HCT116 (cell line): ENCODE measurements around the gene KCNH2. TPM values are rescaled to one million over a fixed set of nuclear protein-coding genes. Genes with fewer than 3 reads are reported as not detected.

Experiments used
- ATAC-seq: fragments of 200-7000 bp; cut with Tn5 transposase; 2 replicates; pipeline ENCODE4 v1.9.1; 2020; ENCODE audit warnings: mild to moderate bottlenecking, moderate library complexity
- BruUV-seq: library from RNA; stranded (reverse); fragments of 400-500 nt; replicated peaks from 2 replicates; lab custom pipeline; 2021; lab: Mats Ljungman, UMichigan
- CTCF ChIA-PET: fragments of 300-600 bp; sonication (Branson Sonifier 250); formaldehyde crosslinking; loops from one replicate; lab custom pipeline; 2021; ENCODE audit warnings: antibody characterized with exemption; lab: Charles Lee
- POLR2A ChIA-PET: fragments of 300-600, 350-600 bp; sonication (Branson Sonifier 250); formaldehyde crosslinking; loops from one replicate; lab custom pipeline; 2021; ENCODE audit warnings: antibody characterized with exemption; lab: Charles Lee
- RAD21 ChIA-PET, 2 experiments: fragments of 300-600 bp; sonication (Branson Sonifier 250); formaldehyde crosslinking; loops; one replicate each; lab custom pipeline; 2023; ENCODE audit warnings: low total read pairs in 2 of 2; ENCODE audit not compliant: uncharacterized antibody in 2 of 2, unreplicated experiment in 2 of 2, low non-redundant PET in 1 of 2; lab: Charles Lee
- DNase-seq: peaks from one replicate; pipeline ENCODE4 v3.0.0-alpha.2; 2010; ENCODE audit warnings: low read depth, low spot score
- H2AFZ ChIP-seq: fragments of 200-600 bp; shearing (Covaris generic), sonication (generic); 2 replicates; pipeline ENCODE4 v1.6.1; 2017; ENCODE audit warnings: low read depth, mixed run types, mixed read lengths, antibody characterized with exemption, low read length; ENCODE audit not compliant: poor library complexity, severe bottlenecking
- H3K27ac ChIP-seq: 2 replicates; pipeline ENCODE4 v1.5.1; 2012; ENCODE audit warnings: low read depth, low read length
- H3K27me3 ChIP-seq: fragments of 200-600 bp; sonication (generic); 2 replicates; pipeline ENCODE4 v1.6.1; 2016; ENCODE audit warnings: mixed run types, low read length, mixed read lengths; ENCODE audit not compliant: insufficient read depth
- H3K36me3 ChIP-seq, 2 experiments: fragments of 200-500 bp in 1 of 2; fragments of 200-600 bp in 1 of 2; sonication (Bioruptor generic) in 1 of 2; sonication (generic) in 1 of 2; 2 replicates each; pipeline versions ENCODE4 v1.5.1 to v1.6.1; 2014 to 2016; ENCODE audit warnings: low read length in 2 of 2, inconsistent platforms in 1 of 2, mixed read lengths in 1 of 2, mixed run types in 1 of 2; ENCODE audit not compliant: insufficient read depth in 2 of 2, control insufficient read depth in 1 of 2
- H3K4me1 ChIP-seq, 2 experiments: fragments of 200-600 bp in 1 of 2; sonication (generic) in 1 of 2; 2 replicates each; pipeline versions ENCODE4 v1.5.1 to v1.6.1; 2012 to 2017; ENCODE audit warnings: low read length in 2 of 2, inconsistent platforms in 1 of 2, mild to moderate bottlenecking in 1 of 2, mixed read lengths in 1 of 2, mixed run types in 1 of 2, moderate library complexity in 1 of 2; ENCODE audit not compliant: insufficient read depth in 2 of 2, control insufficient read depth in 1 of 2
- H3K4me2 ChIP-seq: fragments of 200-600 bp; sonication (generic); 2 replicates; pipeline ENCODE4 v1.6.1; 2017; ENCODE audit warnings: mixed run types, low read length, mixed read lengths
- H3K4me3 ChIP-seq, 2 experiments: fragments of 200-600 bp in 1 of 2; sonication (generic) in 1 of 2; replicated peaks in 1 of 2; 2 replicates each; pipeline ENCODE4 v1.5.1; 2011 to 2016; ENCODE audit warnings: low read length in 2 of 2, control low read depth in 1 of 2, low read depth in 1 of 2, mild to moderate bottlenecking in 1 of 2, mixed read lengths in 1 of 2, mixed run types in 1 of 2
- H3K79me2 ChIP-seq: fragments of 200-600 bp; sonication (generic); 2 replicates; pipeline ENCODE4 v1.6.1; 2017; ENCODE audit warnings: mild to moderate bottlenecking, mixed run types, low read length, moderate library complexity, mixed read lengths; ENCODE audit not compliant: insufficient read depth
- H3K9ac ChIP-seq: fragments of 200-600 bp; sonication (generic); 2 replicates; pipeline ENCODE4 v1.6.1; 2016; ENCODE audit warnings: low read length, mixed read lengths
- H3K9me2 ChIP-seq: fragments of 200-600 bp; sonication (generic), shearing (Covaris generic); 2 replicates; pipeline ENCODE4 v1.6.1; 2017; ENCODE audit warnings: mixed run types, mild to moderate bottlenecking, moderate library complexity; ENCODE audit not compliant: insufficient read depth
- H3K9me3 ChIP-seq, 2 experiments: fragments of 200-500 bp in 1 of 2; fragments of 200-600 bp in 1 of 2; sonication (Bioruptor generic) in 1 of 2; sonication (generic) in 1 of 2; 2 replicates each; pipeline ENCODE4 v1.6.1; 2014 to 2017; ENCODE audit warnings: low read length in 2 of 2, mixed read lengths in 2 of 2, inconsistent platforms in 1 of 2, low read depth in 1 of 2, mild to moderate bottlenecking in 1 of 2, mixed run types in 1 of 2, moderate library complexity in 1 of 2; ENCODE audit not compliant: control insufficient read depth in 1 of 2, insufficient read depth in 1 of 2
- H4K20me1 ChIP-seq: fragments of 200-600 bp; sonication (generic), shearing (Covaris generic); 2 replicates; pipeline ENCODE4 v1.6.1; 2017; ENCODE audit warnings: mixed run types, mild to moderate bottlenecking, moderate library complexity; ENCODE audit not compliant: insufficient read depth
- ATF3 ChIP-seq: IDR thresholded peaks from 2 replicates; pipeline ENCODE4 v1.6.1; 2012
- CBX3 ChIP-seq: IDR thresholded peaks from 2 replicates; pipeline ENCODE4 v1.6.1; 2012; ENCODE audit warnings: low read depth
- CTCF ChIP-seq, 3 experiments: fragments of 200-600 bp in 1 of 3; sonication (generic) in 1 of 3; IDR thresholded peaks in 2 of 3; conservative IDR thresholded peaks in 1 of 3; 2 replicates each; pipeline ENCODE4 v1.5.1; 2012 to 2017; ENCODE audit warnings: low read depth in 2 of 3, low read length in 2 of 3, antibody characterized with exemption in 1 of 3, borderline replicate concordance in 1 of 3, control low read depth in 1 of 3, mild to moderate bottlenecking in 1 of 3, mixed read lengths in 1 of 3, mixed run types in 1 of 3, moderate library complexity in 1 of 3; ENCODE audit not compliant: insufficient read depth in 1 of 3
- EZH2phosphoT487 ChIP-seq: fragments of 200-600 bp; IDR thresholded peaks from 2 replicates; pipeline ENCODE4 v1.6.1; 2018; ENCODE audit warnings: antibody characterized with exemption, borderline replicate concordance
- JUND ChIP-seq: IDR thresholded peaks from 2 replicates; pipeline ENCODE4 v1.6.1; 2012
- MAX ChIP-seq: IDR thresholded peaks from 2 replicates; pipeline ENCODE4 v1.6.1; 2012
- POLR2A ChIP-seq: IDR thresholded peaks from 2 replicates; pipeline ENCODE4 v1.7.0; 2011; ENCODE audit warnings: borderline replicate concordance; ENCODE audit not compliant: insufficient read depth, insufficient read length; ENCODE audit errors: extremely low read depth
- POLR2AphosphoS5 ChIP-seq: IDR thresholded peaks from 2 replicates; pipeline ENCODE4 v1.6.1; 2011; ENCODE audit warnings: mild to moderate bottlenecking, low read depth, low read length, moderate library complexity
- RAD21 ChIP-seq: IDR thresholded peaks from 2 replicates; pipeline ENCODE4 v1.6.1; 2012; ENCODE audit warnings: low read depth, mild to moderate bottlenecking
- REST ChIP-seq: IDR thresholded peaks from 2 replicates; pipeline ENCODE4 v1.6.1; 2012; ENCODE audit warnings: low read depth
- ZFX ChIP-seq: fragments of 450-650 bp; IDR thresholded peaks from 2 replicates; pipeline ENCODE4 v1.6.1; 2017
- intact Hi-C: fragments of 100-400 bp; cut with micrococcal nuclease; formaldehyde crosslinking; loops from 2 replicates; pipeline ENCODE4 v1.10.0; 2022
- total RNA-seq: library from RNA; stranded (reverse); gene quantifications from one replicate; pipeline ENCODE4 v1.2.1, GENCODE V29; 2021; ENCODE audit not compliant: unreplicated experiment

The KCNH2 gene
- total RNA-seq, 1 experiment from 2014 or later: 9.7 TPM

- no peaks in the 10 kb centered on the region for H3K79me2 ChIP-seq
- RAD21 ChIA-PET: no interaction called here
- TF ChIP-seq REST (no peak), ATF3 (no peak), ZFX (no peak), POLR2AphosphoS5 (no peak), EZH2phosphoT487 (no peak), RAD21 (no peak), JUND (no peak), CBX3 (no peak), MAX (no peak), CTCF (IDR thresholded peaks at IDR 0.05 in 2 of 3, conservative IDR thresholded peaks at IDR 0.05 in 1 of 3; ENCODE audit: borderline replicate concordance in 1 of 3, insufficient read depth in 1 of 3, low read depth in 2 of 3, low read length in 2 of 3) (no peak), POLR2A (no peak)
- TF ChIP-seq, all 23 proteins: peak for 0
- H3K9ac ChIP-seq: no peak overlapping the region
- no peaks in the 10 kb centered on the region for H3K36me3 ChIP-seq
- H2AFZ ChIP-seq: no peak overlapping the region
- peaks cover 3 to 11% of the 10 kb centered on the region in 2 experiments; a peak in 1 of 4 replicates for H3K4me1 ChIP-seq
- no peaks in the 10 kb centered on the region for H3K9me3 ChIP-seq
- H3K27me3 ChIP-seq: no peaks in the 10 kb centered on the region
- no TSS peak for BruUV-seq
- POLR2A ChIA-PET: no interaction called here
- intact Hi-C loops: no loop called here
- CTCF ChIA-PET: interaction anchor here (1.2 kb wide), 1 partner anchor 17 kb away, joined by 4 read pairs; no protein-coding TSS in a partner anchor
- DNase-seq (no peak), ATAC-seq (no peak)
- no peak overlapping the region for H3K27ac ChIP-seq
- H3K9me2 ChIP-seq: no peaks in the 10 kb centered on the region
- no peak overlapping the region for H3K4me2 ChIP-seq
- no peak overlapping the region for H3K4me3 ChIP-seq
- H4K20me1 ChIP-seq: no peaks in the 10 kb centered on the region
These were observed 32.2 kb downstream of the KCNH2 start for GRCh38 chr7:150945853-150946420.
